GM21619 (cell line): Measurements from ENCODE around the gene DHRS1.
"Not testable (repeated sequence)": the region's sequence is repeated elsewhere in the genome, so short reads cannot be mapped to it uniquely, and the experiment has no call there.

Source experiments
- ATAC-seq: cut with Tn5 transposase; IDR thresholded peaks from one replicate; pipeline ENCODE4 v1.9.1; 2021; ENCODE audit not compliant: unreplicated experiment

DHRS1 gene

GRCh38 chr14:24329073-24329663 is 29.6 kb upstream of the DHRS1 start:
- no peak for ATAC-seq

GRCh38 chr14:24327914-24328313 is 28.3 kb upstream of the DHRS1 start:
- not testable (repeated sequence) for ATAC-seq

GRCh38 chr14:24327303-24327702 is 27.7 kb upstream of the DHRS1 start:
- no peak for ATAC-seq

GRCh38 chr14:24325963-24326362 is 26.4 kb upstream of the DHRS1 start:
- ATAC-seq: no peak

GRCh38 chr14:24325041-24325530 is 25.5 kb upstream of the DHRS1 start:
- no peak for ATAC-seq

- ATAC-seq: no peak
Observed at GRCh38 chr14:24324024-24324423, 24.4 kb upstream of the DHRS1 start.

- ATAC-seq: no peak
Observed at GRCh38 chr14:24323341-24323740, 23.8 kb upstream of the DHRS1 start.

- ATAC-seq: no peak
Observed at GRCh38 chr14:24322672-24323071, 23.1 kb upstream of the DHRS1 start.

GRCh38 chr14:24321212-24321975 is 21.8 kb upstream of the DHRS1 start:
- ATAC-seq: no peak

- no peak for ATAC-seq
Observed at GRCh38 chr14:24317141-24317928, 17.8 kb upstream of the DHRS1 start.

- no peak for ATAC-seq
Observed at GRCh38 chr14:24316597-24316950, 17.0 kb upstream of the DHRS1 start.

GRCh38 chr14:24315807-24316596 is 16.4 kb upstream of the DHRS1 start:
- ATAC-seq: no peak

GRCh38 chr14:24315243-24315806 is 15.7 kb upstream of the DHRS1 start:
- no peak for ATAC-seq

GRCh38 chr14:24314377-24315193 is 15.0 kb upstream of the DHRS1 start:
- no peak for ATAC-seq

- no peak for ATAC-seq
Observed at GRCh38 chr14:24313913-24314312, 14.3 kb upstream of the DHRS1 start.

GRCh38 chr14:24312736-24313507 is 13.3 kb upstream of the DHRS1 start:
- no peak for ATAC-seq

GRCh38 chr14:24311837-24312615 is 12.4 kb upstream of the DHRS1 start:
- no peak for ATAC-seq
